DMS 273 (cell line): ENCODE results near the gene CD247.

Experiments used
- DNase-seq: peaks from one replicate; lab custom pipeline; 2025; ENCODE audit not compliant: unreplicated experiment; lab: John Stamatoyannopoulos, UW

Gene CD247

DNA sequence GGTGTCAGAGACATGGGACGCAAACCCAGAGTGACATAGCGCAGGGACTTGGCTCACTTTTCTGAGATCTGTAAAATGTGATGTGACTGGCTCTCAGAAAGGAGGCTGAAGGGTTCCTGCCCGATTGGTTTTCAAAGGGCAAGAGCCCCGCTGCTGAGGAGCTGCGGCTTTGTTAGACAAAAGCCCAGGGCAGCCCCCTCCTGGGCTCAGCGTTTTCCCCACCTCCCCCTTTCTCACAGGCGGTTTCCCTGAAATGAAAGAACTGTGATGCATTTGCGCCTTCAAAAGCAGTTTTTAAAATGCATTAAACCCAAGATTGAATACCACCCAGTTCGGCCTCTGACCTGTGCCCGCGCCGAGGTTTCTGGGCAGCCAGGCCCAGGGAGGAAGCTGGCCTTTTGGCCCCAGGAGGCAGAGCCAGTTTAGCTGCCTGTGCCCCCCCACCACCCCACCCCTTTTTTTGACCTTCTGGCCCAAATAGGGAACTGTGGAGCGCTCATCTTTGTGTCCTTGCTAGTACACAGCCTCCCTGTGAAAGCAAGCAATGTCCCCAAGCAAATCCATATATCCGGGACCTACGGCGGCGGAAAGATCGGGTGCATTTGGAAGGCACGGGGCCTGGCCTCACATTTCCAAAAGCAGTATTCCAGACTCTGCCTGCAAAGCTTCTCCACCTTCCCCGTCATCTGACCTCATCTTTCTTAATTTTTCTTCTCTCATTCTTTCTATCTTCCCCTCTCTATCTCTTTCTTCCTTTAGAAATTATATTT lies 28.6 kb downstream of the CD247 start:
- DNase-seq = no peak

- no peak for DNase-seq
These were observed 29.5 kb downstream of the CD247 start for GRCh38 chr1:167488786-167489185.

DNA sequence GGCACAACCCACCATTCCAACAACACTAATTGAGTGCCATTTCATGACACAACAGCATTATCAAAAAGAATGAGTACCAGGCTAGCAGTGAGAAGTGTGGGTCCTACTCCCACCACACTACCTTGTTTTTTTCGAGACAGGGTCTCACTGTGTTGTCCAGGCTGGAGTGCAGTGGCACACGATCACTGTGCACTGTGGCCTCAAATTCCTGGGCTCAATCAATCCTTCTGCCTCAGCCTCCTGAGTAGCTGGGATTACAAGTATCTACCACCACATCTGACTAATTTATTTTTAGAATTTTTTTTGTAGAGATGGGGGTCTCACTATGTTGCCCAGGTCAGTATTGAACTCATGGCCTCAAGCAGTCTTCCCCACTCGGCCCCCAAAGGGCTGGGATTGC lies 30.7 kb downstream of the CD247 start:
- DNase-seq = no peak

- no peak for DNase-seq
These were observed 32.1 kb downstream of the CD247 start for GRCh38 chr1:167486090-167486824.

DNA sequence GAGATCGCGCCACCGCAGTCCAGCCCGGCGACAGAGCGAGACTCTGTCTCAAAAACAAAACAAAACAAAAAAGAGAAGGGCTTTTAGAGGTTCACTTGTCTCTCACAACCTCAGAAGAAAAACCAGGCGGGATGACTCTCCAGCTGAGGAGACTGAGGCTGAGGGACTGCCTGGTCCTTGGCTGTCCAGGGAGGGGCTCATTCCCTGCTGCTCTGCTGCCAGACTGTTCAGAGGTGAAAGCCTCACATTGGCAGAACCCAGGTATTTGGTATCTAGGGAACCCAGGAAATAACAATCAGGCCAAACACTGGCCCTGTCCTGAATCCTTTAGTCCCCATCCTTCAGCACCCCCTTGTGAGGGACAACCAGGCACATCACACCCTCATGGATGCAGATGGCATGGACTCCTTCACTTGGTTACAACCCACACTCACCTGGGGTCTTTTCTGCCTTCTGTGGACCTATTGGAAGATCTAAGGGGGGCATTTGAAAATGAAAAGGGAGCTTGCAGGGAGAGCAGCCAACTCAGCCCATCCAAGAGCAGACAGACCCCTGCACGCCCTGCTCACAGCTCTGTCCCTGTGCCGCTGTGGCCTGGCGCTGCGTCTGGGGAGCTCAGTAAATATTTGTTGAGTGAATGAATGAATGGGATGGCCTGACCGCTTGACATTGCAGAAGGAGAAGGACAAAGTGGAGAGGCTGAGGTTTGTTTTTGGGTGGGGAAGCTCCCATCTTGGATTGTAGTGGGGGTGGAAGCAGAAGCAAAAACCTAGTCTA lies 33.4 kb downstream of the CD247 start:
- DNase-seq = no peak

DNA sequence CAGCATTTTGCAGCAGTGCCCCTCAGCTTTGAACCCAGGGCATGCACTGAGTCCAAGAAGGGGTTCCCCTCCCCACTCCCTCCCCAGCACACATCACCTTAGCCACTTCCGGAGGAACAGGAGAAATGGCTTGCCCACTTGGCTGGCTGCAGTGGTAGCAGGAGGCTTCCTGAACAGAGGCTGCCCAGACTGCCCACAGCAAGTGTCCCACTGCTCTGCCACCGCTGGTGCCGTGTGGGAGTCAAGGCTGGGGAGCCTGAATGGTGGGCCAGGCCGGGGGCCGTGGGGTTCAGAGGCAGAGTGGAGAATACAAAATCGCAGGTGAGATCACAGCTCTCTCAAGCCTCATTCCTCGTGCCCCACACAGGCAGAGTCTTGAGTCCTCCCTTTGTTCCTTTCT lies 34.5 kb downstream of the CD247 start:
- DNase-seq = no peak

DNA sequence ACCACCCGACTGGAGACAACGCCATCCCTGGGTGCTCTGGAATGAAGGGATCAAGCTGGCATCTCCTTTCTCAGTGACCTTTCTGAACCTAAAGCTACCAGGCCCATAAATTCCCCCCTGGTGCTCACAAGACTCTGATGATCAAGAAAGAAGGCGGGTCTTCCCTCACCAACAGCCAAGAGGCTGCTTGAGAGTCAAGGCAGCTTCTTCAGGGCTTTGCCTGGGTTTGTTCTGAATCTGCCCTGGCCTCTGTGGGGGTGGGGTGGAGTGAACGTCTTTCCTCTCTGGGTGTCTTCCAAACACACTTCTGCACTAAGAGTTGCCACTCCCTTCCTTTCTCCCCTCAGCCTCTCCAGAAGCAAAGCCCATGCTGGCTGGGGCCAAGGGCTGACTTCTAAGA lies 36.1 kb downstream of the CD247 start:
- no peak for DNase-seq

GRCh38 chr1:167479331-167479979 lies 38.9 kb downstream of the CD247 start:
- no peak for DNase-seq

- peak; percentile 84 for DNase-seq
These were observed 40.3 kb downstream of the CD247 start for GRCh38 chr1:167477986-167478385.

DNA sequence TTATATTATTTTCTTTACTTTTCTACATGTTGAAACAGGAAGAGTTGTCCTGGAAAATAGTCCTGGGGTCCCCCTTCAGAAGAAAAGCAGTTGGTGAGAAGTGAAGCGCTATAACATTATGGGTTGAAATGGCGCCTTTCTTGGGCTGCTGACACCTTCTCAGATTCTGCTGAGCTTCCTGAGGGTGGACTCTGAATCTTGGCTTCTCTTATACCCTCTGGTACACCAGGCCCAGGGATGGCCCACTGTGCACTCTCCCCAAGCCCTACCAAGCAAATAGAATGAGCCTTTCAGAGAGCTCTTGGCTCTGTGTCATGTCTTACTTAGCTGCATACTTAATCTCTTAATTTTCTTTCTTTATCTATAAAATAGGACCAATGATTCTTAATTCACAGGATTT lies 42.3 kb downstream of the CD247 start:
- no peak for DNase-seq

DNA sequence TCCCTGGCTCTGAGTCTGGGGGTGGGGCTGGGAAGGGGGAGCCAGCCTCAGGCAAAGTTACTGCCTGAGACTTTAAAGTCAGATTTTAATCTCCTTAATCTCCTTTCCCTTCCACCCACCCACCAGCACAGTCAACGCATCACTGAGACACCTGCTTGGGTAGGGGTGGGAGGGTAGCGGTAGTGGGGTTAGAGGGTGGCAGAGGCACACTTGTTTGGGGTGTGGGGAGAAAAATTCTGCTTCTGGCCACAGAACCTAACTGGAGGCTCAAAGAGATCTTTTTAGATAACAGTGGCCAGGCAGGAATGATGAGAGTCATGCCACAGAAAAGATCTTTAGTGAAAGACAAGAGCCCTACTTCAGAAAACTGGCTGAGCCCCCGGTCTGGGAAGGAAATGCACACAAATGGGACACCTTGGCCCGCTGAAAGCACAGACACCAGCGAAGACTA lies 44.1 kb downstream of the CD247 start:
- DNase-seq = no peak

DNA sequence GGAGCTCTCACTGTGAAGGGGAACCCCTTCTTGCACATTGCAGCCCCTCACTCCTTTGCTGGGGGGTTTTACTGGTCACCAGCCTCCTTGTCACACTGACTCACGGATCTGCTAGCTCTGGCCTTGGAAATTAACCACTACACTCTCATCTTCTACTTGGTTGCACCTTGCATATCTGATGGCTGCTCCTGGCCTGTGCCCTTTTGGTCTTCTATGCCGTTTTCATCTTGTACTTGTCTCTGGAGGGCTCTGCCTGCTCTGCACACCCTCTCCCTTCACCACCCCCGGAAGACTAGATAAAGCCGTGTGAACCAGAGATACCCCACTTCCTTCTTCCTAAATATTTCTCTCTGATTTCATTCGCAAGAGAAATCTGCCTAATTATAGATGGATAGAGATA lies 44.6 kb downstream of the CD247 start:
- DNase-seq = no peak

- DNase-seq = no peak
These were observed 45.4 kb downstream of the CD247 start for GRCh38 chr1:167472752-167473521.

DNA sequence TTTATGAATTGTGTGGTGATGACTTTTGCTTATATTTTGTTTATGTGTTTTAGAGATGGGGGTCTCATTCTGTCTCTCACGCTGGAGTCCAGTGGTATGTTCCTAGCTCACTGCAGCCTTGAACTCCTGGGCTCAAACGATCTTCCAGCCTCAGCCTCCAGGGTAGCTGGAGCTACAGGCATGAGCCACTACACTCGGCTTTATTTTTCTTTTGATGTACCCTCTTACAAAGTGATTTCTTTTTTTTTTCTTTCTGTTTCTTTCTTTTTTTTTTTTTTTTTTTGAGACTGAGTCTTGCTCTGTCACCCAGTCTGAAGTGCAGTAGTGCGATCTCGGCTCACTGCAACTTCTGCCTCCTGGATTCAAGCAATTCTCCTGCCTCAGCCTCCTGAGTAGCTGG lies 46.8 kb downstream of the CD247 start:
- no peak for DNase-seq

DNA sequence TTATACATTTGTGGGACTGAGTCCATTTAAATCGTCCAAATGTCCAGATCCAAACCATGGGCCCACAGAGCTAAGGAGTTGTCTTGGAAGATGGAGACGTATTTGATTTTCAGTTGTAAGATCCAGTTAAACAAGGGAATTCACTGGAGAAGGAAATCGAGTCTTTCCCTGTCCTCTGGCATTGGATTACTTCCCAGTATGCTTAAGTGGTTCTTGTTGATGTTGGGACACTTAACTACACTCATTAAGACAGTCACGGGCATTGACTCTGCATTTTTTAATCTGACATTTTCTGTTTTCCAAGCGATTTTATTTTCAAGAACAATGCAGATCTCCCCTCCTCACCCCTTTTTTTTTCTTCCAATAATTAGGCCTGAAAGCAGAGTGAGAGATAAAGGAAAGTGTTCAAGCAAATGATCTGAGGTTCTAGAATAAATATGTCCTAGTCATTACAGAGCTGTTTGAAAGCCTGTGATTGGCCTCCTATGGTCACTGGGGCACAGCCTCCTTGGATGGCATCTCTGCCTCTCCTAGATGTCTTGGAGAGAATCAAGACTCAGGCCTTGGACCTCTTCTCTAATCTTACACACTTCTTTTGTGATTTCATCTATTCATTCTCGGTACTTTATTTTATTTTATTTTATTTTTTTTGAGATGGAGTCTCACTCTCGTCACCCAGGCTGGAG lies 48.9 kb downstream of the CD247 start:
- no peak for DNase-seq

- no peak for DNase-seq
These were observed 50.6 kb downstream of the CD247 start for GRCh38 chr1:167467752-167468151.

DNA sequence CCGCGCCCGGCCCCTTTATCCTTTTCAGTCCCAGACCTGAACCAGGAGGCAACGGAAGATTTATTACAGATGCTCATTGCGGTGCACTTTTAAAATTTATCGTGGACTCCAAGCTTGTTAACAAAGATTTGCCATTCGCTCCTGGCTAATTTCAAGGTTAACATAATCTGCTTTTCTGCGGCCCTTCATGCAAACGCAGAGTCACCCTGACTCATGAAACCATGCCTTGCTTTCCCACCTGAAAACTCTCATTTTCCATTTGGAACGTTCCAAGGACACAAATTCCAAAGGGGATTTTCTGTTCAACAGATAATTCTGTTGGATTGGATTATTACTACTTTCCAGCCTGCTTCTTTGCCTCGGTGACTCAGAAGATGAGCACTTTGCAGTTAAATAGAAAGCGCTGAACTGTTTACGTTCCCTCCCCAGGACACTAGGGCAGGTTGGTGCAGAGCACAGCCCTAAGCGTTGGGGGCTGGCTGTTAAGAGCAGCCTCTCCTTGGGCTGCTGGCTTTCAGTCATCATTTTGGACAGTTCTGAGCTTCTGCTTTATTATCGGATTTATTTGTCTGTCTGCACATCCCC lies 51.1 kb downstream of the CD247 start:
- DNase-seq = no peak

GRCh38 chr1:167465743-167466142 lies 52.6 kb downstream of the CD247 start:
- DNase-seq = no peak

DNA sequence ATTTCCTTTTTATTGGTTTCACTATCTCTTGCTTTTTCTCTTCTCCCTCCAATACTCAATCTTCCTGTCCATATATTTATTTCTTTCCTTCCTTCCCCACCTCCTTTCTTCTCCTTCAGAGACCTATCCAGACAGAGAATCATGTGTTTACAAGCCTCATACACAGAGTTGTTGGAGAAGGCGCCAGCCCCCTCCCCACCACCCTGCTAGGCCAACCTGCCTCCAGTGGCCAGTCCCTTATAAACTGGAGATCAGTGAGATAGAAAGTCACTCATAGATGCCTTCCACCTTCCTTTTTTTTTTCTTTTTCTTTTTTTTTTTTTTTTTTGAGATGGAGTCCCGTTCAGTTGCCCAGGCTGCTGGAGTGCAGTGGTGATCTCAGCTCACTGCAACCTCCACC lies 53.3 kb downstream of the CD247 start:
- no peak for DNase-seq
